Measurements from ENCODE around the gene PITPNM3. TPM values are rescaled to one million over a fixed set of nuclear protein-coding genes. Genes with fewer than 3 reads are reported as not detected.

The PITPNM3 gene
- total RNA-seq, 1 donor from 2014 or later: 15.6 TPM

- DNase-seq: no peak
- intact Hi-C loops (cut with DNase I): no loop called here
- no peak overlapping the region for H3K27ac ChIP-seq
These were observed 24.8 kb downstream of the PITPNM3 start for GRCh38 chr17:6531575-6531974.

GRCh38 chr17:6530324-6530920 is 25.9 kb downstream of the PITPNM3 start:
- H3K4me1 ChIP-seq: no peaks in the 10 kb centered on the region
- intact Hi-C loops (cut with DNase I): no loop called here
- no peak for TF ChIP-seq CTCF (IDR thresholded peaks at IDR 0.05)
- ATAC-seq (no peak), DNase-seq (no peak)
- H3K27ac ChIP-seq: no peak overlapping the region
- no peak overlapping the region for H3K4me3 ChIP-seq
- no peaks in the 10 kb centered on the region for H3K27me3 ChIP-seq
- H3K9me3 ChIP-seq: no peaks in the 10 kb centered on the region
- no peaks in the 10 kb centered on the region for H3K36me3 ChIP-seq

More at GRCh38 chr17:6531575-6531974, 24.8 kb downstream of the PITPNM3 start:
- Histone ChIP-seq H3K4me3 (no peak overlapping the region), H3K4me1 (no peaks in the 10 kb centered on the region), H3K36me3 (no peaks in the 10 kb centered on the region), H3K27me3 (no peaks in the 10 kb centered on the region), H3K9me3 (no peaks in the 10 kb centered on the region)
- TF ChIP-seq CTCF (IDR thresholded peaks at IDR 0.05): no peak
- ATAC-seq: no peak

- no peaks in the 10 kb centered on the region for H3K36me3 ChIP-seq
- no peak overlapping the region for H3K27ac ChIP-seq
- ATAC-seq: no peak
- no peaks in the 10 kb centered on the region for H3K4me1 ChIP-seq
- H3K4me3 ChIP-seq: no peak overlapping the region
- intact Hi-C loops (cut with DNase I): no loop called here
- no peak for TF ChIP-seq CTCF (IDR thresholded peaks at IDR 0.05)
- no peaks in the 10 kb centered on the region for H3K9me3 ChIP-seq
- DNase-seq: no peak
- no peaks in the 10 kb centered on the region for H3K27me3 ChIP-seq
These were observed 27.8 kb downstream of the PITPNM3 start for GRCh38 chr17:6528557-6528956.

DNA sequence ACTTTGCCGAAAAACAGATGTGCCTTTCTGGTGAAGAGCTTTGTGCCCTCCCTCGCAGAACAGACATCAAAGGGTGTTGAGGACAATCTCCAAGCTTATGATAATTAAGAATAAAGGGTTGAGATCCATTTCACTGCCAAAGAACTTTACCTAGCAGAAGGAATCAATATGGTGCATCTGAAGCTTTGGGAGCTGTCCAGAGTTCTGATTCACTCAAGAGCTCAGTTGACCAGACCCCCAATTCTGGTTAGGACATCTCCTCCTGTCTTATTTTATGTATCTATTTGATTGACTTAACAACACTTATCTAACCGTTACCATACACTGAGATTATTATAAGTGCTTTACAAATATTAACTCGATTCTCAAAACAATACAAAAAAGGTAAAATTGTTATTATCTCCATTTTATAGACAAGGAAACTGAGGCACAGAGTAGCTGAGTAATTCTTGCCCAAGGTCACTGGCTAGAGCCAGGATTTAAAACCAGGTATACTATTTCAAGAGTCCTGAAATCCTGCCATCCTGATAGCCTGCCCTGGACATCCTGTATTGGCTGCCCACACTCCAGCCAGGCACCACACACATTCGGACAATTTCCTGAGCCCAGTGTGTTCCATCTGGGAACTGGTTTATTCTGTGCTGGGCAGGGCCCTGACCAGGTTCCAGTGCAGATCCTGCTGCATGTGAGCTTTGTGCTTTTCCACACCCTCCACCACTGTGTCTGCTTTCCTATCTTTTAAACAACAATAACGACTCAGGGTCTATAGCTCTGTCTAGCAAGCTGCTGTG is 29.8 kb downstream of the PITPNM3 start:
- Histone ChIP-seq H3K4me3 (no peak overlapping the region), H3K36me3 (no peaks in the 10 kb centered on the region), H3K4me1 (peaks cover 3% of the 10 kb centered on the region), H3K27me3 (no peaks in the 10 kb centered on the region), H3K9me3 (no peaks in the 10 kb centered on the region), H3K27ac (no peak overlapping the region)
- intact Hi-C loops (cut with DNase I): no loop called here
- DNase-seq (no peak), ATAC-seq (no peak)
- TF ChIP-seq CTCF (IDR thresholded peaks at IDR 0.05): no peak

DNA sequence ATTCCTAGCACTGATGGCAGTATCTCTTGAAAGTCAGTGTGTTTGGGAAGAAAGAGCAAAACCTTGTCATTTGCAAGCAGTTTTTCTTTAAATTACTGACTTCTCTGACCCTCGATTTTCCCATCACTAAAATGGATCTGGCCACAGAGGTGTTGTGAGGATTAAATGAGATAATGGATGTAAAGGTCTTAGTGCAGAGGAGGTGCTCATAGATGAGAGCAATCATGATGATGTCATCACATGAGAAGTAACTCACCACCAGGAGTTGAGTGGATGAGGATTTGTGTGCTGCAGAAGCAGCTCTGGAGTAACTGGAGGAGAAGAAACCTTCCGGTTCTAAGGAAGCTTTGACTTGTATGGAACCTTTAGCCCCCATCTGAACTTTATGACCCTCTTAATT is 30.6 kb downstream of the PITPNM3 start:
- TF ChIP-seq CTCF (IDR thresholded peaks at IDR 0.05): no peak
- DNase-seq: no peak
- Histone ChIP-seq H3K4me1 (peaks cover 3% of the 10 kb centered on the region), H3K27ac (no peak overlapping the region), H3K4me3 (no peak overlapping the region), H3K9me3 (no peaks in the 10 kb centered on the region), H3K36me3 (no peaks in the 10 kb centered on the region), H3K27me3 (no peaks in the 10 kb centered on the region)
- no peak for ATAC-seq
- intact Hi-C loops (cut with DNase I): no loop called here

Data from upper lobe of right lung (tissue), 1 donor.